Amygdala (tissue), 56 donors: ENCODE measurements around the gene CCL15.

Source experiments
- DNase-seq, 56 donors: peaks; one replicate each; lab custom pipeline; 2025; lab: John Stamatoyannopoulos, UW

The CCL15 gene

GRCh38 chr17:35949401-35949800, 52.0 kb downstream of the CCL15 start:
- no peak for DNase-seq

GRCh38 chr17:35948092-35948491, 53.3 kb downstream of the CCL15 start:
- DNase-seq = no peak
